Body of pancreas (tissue), 4 donors: ENCODE data around the gene GABRR3.

Source experiments
- CTCF ChIP-seq, 7 experiments: fragments of 450-650 bp in 4 of 7; fragments of 200-600 bp in 3 of 7; sonication (generic) in 3 of 7; IDR thresholded peaks; one replicate each; pipeline ENCODE4 v1.5.1; 2016 to 2019; ENCODE audit warnings: antibody characterized with exemption in 7 of 7
- POLR2A ChIP-seq, 3 donors: fragments of 450-650 bp; IDR thresholded peaks; one replicate each; pipeline ENCODE4 v1.6.1; 2016; ENCODE audit warnings: antibody characterized with exemption in 3 of 3, mild to moderate bottlenecking in 2 of 3

- no peak for TF ChIP-seq POLR2A (IDR thresholded peaks at IDR 0.05)
- no peak for TF ChIP-seq CTCF (IDR thresholded peaks at IDR 0.05)
Observed at GRCh38 chr3:97974996-97975395, 60.1 kb downstream of the GABRR3 start.
